ENCODE measurements around the gene LYPD6B. TPM values are rescaled to one million over a fixed set of nuclear protein-coding genes. Genes with fewer than 3 reads are reported as not detected.

Gene LYPD6B
- total and polyA plus RNA-seq, 2 donors (not counting 1 experiment from before 2014, with no cell fraction given): 1.5 to 2.7 TPM

- Histone ChIP-seq H3K4me3 (ENCODE audit: control extremely low read depth in 1 of 5, extremely low read depth in 1 of 5, insufficient read depth in 1 of 5, low read depth in 2 of 5, low read length in 4 of 5) (no peak overlapping the region), H2AFZ (ENCODE audit: insufficient read depth, low read depth, low read length, poor library complexity, severe bottlenecking) (no peak overlapping the region), H3K4me1 (ENCODE audit: control insufficient read depth in 2 of 2, insufficient read depth in 2 of 2, low read length in 2 of 2) (no peaks in the 10 kb centered on the region), H3K36me3 (replicated peaks in 1 of 2; ENCODE audit: control extremely low read depth in 1 of 2, control insufficient read depth in 1 of 2, extremely low read depth in 1 of 2, insufficient read depth in 2 of 2, low read length in 1 of 2) (no peaks in the 10 kb centered on the region), H3K79me2 (ENCODE audit: control insufficient read depth, insufficient read depth, low read length) (no peaks in the 10 kb centered on the region), H3K4me2 (replicated peaks; ENCODE audit: low read depth, low read length, poor library complexity, severe bottlenecking) (no peak overlapping the region), H3K27me3 (replicated peaks in 1 of 4; ENCODE audit: control extremely low read depth in 1 of 4, control insufficient read depth in 3 of 4, insufficient read depth in 4 of 4, low read length in 3 of 4) (peaks cover 0 to 2% (median 0%) of the 10 kb centered on the region in 4 experiments), H3K9me3 (ENCODE audit: control extremely low read depth in 1 of 3, control insufficient read depth in 2 of 3, insufficient read depth in 1 of 3, low read length in 2 of 3) (no peaks in the 10 kb centered on the region), H4K20me1 (ENCODE audit: control insufficient read depth, insufficient read depth, low read length, poor library complexity, severe bottlenecking) (no peaks in the 10 kb centered on the region), H3K9ac (ENCODE audit: low read length) (no peak overlapping the region), H3K27ac (ENCODE audit: low read length in 2 of 2) (no peak overlapping the region)
- Mint-ChIP-seq H3K27ac (no peak overlapping the region), H3K4me3 (no peak overlapping the region), H3K27me3 (peaks cover 2% of the 10 kb centered on the region), H3K9me3 (ENCODE audit: insufficient read depth) (no peaks in the 10 kb centered on the region), H3K4me1 (peaks cover 1% of the 10 kb centered on the region)
- no CpG with 5 or more reads among the region's 5 CpGs for WGBS (ENCODE audit: insufficient coverage)
- no peak for ATAC-seq (ENCODE audit: low read depth)
- no peak for DNase-seq
- intact Hi-C loops (cut with micrococcal nuclease): no loop called here
- POLR2A ChIA-PET: no interaction called here
- no peak for TF ChIP-seq CTCF (IDR thresholded peaks at IDR 0.05)
- no peak for TF ChIP-seq EZH2 (IDR thresholded peaks at IDR 0.05; ENCODE audit: borderline replicate concordance, insufficient read depth, low read depth, low read length, poor library complexity, severe bottlenecking)
- CTCF ChIA-PET: no interaction called here
Measured at GRCh38 chr2:149064856-149065630, 26.5 kb downstream of the LYPD6B start.

- Histone ChIP-seq H3K4me1 (ENCODE audit: control insufficient read depth in 2 of 2, insufficient read depth in 2 of 2, low read length in 2 of 2) (no peaks in the 10 kb centered on the region), H3K27ac (ENCODE audit: low read length in 2 of 2) (no peak overlapping the region), H3K9me3 (ENCODE audit: control extremely low read depth in 1 of 3, control insufficient read depth in 2 of 3, insufficient read depth in 1 of 3, low read length in 2 of 3) (no peaks in the 10 kb centered on the region), H3K4me2 (replicated peaks; ENCODE audit: low read depth, low read length, poor library complexity, severe bottlenecking) (no peak overlapping the region), H3K27me3 (replicated peaks in 1 of 4; ENCODE audit: control extremely low read depth in 1 of 4, control insufficient read depth in 3 of 4, insufficient read depth in 4 of 4, low read length in 3 of 4) (peaks cover 0 to 8% (median 3%) of the 10 kb centered on the region in 4 experiments), H2AFZ (ENCODE audit: insufficient read depth, low read depth, low read length, poor library complexity, severe bottlenecking) (no peak overlapping the region), H3K4me3 (ENCODE audit: control extremely low read depth in 1 of 5, extremely low read depth in 1 of 5, insufficient read depth in 1 of 5, low read depth in 2 of 5, low read length in 4 of 5) (no peak overlapping the region), H3K79me2 (ENCODE audit: control insufficient read depth, insufficient read depth, low read length) (no peaks in the 10 kb centered on the region), H3K36me3 (replicated peaks in 1 of 2; ENCODE audit: control extremely low read depth in 1 of 2, control insufficient read depth in 1 of 2, extremely low read depth in 1 of 2, insufficient read depth in 2 of 2, low read length in 1 of 2) (no peaks in the 10 kb centered on the region), H4K20me1 (ENCODE audit: control insufficient read depth, insufficient read depth, low read length, poor library complexity, severe bottlenecking) (no peaks in the 10 kb centered on the region), H3K9ac (ENCODE audit: low read length) (no peak overlapping the region)
- TF ChIP-seq CTCF (IDR thresholded peaks at IDR 0.05) (no peak), EZH2 (IDR thresholded peaks at IDR 0.05; ENCODE audit: borderline replicate concordance, insufficient read depth, low read depth, low read length, poor library complexity, severe bottlenecking) (no peak)
- WGBS (ENCODE audit: insufficient coverage): 78% methylated on average over 4 of the region's 6 CpGs
- Mint-ChIP-seq H3K4me1 (peaks cover 1% of the 10 kb centered on the region), H3K9me3 (ENCODE audit: insufficient read depth) (no peaks in the 10 kb centered on the region), H3K4me3 (no peak overlapping the region), H3K27ac (no peak overlapping the region), H3K27me3 (peaks cover 10% of the 10 kb centered on the region)
- ATAC-seq (ENCODE audit: low read depth) (no peak), DNase-seq (no peak)
- intact Hi-C loops (cut with micrococcal nuclease): no loop called here
- ChIA-PET CTCF (no interaction called here), POLR2A (no interaction called here)
Measured at GRCh38 chr2:149068225-149068995, 29.9 kb downstream of the LYPD6B start.

Data from B cell (primary cell).